HG03442 (cell line): ENCODE data around the gene IREB2.

Source experiments
- ATAC-seq: cut with Tn5 transposase; IDR thresholded peaks from one replicate; pipeline ENCODE4 v1.9.1; 2021; ENCODE audit warnings: mild to moderate bottlenecking, moderate library complexity; ENCODE audit not compliant: unreplicated experiment

Gene IREB2

DNA sequence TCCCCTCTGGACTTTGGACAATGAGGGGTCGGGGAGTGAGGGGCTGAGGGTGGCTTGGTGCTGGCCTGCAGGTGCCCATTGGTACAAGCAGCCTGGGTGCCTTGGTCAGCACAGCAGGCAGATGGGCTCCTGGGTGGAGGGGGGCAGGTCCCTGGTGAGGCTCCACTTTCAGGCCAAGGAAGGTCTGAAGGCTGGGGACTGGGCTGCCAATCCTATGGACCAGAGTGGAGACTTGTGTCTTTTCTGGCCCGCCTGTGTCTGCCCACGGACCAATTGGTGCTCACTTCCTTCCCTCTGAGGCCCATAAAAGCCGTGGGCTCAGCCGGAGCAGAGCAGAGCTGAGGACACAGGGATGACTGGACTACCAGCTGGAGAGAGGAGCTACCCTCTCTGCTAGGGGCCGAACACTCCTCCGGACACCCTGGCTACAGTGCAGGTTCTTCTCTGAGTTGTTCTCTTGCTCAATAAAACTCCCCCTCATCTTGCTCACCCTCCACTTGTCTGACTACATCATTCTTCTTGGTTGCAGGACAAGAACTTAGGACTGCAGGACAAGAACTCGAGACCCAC, 31.9 kb upstream of the IREB2 start:
- ATAC-seq: no peak

DNA sequence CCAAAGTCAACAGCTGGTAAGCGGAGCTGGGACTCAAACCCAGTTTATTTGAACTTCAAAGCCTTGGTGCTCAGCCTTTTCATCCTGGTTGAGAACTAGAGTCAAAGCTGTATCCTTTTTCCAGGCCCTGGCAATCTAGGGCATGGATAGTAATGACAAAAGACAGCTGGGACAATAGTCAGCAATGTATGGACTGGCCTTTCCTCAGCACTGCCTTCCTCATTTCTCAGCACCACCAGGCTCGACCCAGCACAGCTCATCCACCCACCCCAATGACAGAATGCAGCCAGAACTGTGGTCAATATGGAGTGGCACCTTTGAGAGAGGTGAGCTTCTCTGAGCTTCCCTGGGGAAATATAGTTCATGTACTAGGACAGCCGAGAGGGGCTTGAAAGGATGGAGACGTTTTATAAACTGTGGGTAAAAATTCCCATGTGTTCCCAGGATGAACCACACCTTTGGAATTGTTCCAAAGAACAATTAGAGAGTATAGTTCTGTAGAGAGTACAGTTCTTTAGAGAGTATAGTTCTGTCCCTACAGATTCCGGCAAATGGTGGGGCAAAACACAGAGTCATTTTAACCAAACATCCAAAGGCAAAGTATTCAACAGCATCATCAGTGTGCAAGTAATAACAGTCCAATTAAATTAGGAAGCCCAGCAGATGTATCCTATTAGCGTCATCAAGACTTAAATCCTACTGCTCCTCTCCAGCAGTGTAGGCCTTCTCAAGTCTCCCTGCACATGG, 30.2 kb upstream of the IREB2 start:
- ATAC-seq: no peak

DNA sequence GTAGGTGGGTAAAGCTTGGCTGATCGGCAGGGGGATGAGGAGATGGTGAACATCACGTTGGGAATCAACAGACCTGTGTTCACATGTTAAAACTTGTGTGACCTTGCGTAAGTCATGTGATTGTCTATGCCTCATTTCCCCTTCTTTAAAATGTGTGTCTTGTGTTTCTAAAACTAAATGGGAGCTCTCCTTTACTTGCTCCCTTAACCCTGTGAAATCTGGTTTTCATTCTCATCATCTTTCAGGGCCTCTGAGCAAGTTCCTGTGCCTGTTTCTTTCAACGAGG, 29.7 kb upstream of the IREB2 start:
- no peak for ATAC-seq

DNA sequence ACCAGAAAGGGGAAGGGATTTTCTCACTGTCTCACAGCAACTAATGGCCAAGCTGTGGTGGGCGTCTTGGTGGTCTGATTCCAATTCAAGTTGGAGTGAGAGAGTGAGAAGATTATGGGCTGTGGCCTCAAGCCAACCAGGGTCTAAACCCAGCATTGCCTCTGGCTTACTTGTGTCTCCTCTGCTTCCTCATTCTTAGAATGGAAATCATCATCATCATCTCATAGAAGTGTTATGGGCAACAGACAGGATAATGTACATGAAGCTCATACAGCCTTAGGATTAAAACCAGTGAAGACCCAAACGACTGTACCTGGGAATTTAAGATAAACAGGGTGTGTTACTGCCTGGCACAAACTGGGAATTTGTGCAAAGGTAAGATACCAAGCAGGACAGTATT, 29.1 kb upstream of the IREB2 start:
- ATAC-seq: no peak

DNA sequence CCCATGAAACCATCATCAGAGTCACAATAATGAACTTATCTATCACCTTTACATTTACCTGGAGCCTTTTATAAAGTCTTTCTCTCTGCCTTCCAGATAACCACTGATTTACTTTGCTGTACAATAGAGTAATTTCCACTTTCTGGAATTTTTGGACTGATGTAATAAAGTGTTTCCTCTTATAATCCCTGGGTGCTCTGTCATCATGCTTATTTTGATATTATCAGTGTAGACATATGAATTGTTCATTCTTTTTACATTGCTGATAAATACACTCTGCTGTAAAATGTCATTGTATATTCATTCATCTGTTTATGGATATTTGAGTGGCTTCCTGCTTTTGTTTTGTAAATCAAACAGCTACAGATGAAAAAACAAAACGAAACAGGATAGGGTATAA, 27.0 kb upstream of the IREB2 start:
- ATAC-seq: no peak

DNA sequence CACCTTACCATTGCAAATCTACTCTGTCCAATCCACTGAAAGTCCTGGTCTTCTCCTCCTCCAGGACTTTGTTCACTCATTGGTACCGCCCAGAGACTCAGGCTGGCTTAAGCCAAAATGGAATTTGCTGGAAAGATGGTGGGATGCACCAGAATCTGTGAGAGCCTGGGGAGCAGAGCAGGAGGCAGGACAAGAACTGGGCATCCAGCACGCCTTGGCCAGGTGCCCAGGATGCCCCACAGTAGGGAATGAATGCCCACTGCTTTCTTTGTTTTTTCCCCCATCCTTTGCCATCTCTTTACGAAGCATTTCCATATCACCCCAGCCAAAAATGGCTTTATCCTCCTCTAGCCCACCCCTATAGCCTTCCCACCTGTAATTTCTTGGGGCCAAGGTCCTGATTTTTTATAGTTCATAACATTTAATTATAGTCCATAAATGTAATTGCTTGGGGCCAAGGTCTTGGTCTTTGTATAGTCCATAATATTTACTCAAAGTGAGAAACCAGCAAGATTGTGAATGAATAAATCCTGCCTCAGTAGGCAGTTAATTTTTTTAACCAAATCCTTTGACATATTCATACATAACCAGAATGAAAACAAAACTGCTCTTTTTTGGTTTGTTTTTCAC, 23.3 kb upstream of the IREB2 start:
- no peak for ATAC-seq

DNA sequence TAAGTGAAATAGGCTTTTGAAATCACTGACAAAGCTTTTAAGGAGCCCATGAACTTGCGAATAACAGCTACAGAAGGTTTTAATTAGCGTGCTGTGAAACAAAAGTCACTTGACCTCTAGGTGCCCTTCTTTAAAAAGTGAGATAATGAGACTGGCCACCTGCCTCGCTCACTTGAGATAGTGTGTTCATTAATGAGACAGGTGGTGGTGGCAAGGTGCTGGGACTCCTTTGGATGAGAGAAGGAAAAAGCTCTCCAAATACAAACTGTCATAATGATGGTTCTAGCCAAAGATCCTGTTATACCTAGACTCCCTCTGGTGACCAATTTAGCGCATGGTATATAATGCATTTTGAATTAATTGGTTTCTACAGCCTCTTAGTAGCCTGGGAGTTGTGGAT, 22.7 kb upstream of the IREB2 start:
- no peak for ATAC-seq

DNA sequence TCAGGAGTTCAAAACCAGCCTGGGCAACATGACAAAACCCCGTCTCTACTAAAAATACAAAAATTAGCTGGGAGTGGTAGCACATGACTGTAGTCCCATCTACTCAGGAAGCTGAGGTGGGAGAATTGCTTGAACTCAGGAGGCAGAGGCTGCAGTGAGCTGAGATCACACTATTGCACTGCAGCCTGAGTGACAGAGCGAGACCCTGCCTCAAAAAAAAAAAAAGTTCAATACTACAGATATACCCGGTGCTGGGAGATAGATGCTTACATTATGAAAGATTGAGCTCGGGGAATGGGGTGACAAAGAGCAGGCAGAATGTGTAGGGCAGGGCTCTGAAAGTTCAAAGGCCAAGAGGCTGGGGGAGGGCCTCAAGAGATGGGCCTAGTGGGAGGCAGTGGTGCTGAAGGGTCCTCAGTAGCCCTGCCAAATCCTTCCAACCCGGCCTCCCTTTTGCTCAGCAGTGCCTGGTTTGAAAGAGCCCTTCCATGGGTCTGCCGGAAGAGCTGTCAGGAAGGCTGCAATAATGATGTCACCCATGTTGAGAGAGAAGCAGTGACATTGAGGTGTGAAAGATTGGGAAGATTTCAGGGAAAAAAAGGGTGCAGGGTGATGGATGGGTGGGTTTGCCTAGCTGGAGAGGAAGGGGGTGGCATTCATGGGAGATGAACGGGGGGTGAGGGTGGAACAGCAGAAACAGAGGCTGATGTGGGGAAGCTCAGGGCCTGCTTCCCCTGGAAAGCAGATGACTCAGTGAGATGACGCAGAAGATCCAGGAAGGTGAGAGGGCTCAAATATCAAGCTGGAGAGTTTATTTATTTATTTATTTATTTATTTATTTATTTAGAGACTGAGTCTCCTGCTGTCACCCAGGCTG, 20.0 kb upstream of the IREB2 start:
- no peak for ATAC-seq

DNA sequence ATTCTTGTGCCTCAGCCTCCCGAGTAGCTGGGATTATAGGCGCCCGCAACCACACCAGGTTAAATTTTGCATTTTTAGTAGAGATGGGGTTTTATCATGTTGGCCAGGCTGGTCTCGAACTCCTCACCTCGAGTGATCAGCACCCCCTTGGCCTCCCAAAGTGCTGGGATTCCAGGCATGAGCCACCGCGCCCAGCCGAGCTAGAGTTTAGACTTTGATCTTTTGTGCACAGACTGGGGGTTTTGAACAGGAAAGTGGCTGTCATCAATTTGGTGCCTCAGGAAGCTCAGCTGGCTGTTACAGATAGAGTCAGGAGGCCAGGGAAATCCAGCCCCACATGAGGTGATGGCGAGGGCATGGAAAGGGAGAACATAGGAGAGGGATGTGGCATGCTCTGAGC, 19.3 kb upstream of the IREB2 start:
- no peak for ATAC-seq

DNA sequence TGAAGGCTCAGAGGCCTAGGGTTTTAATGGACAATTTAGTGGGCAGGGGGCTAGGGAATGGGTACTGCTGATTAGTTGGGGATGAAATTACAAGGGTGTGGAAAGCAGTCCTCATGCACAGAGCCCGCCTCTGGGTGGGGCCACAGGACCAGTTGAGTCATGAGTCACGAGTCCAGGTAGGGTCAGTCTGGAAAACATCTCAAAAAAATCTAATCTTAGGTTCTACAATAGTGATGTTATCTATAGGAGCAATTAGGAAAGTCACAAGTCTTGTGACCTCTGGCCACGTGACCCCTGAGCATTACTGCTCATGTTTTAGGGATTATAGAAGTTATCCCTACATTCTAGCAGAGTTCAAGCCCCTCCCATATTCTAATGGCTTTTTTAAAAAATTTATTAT, 18.6 kb upstream of the IREB2 start:
- no peak for ATAC-seq

DNA sequence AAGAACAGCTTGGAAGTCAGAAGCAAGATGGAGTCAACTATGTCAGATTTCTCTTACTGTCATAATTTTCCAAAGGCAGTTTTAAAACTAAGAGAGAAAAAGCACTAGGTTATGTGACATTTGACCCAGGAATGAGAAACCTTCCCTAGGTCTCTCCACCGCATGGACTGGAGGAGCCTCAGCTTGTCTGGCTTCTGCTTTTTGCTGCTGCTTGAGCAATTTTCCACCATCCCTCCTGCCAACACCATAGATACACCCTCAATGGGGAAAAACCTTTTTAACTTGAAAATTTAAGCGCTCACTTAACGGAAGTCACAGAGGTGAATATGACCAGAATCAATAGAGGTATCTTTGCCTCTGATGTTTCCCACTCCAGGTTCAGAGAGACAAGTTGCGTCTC, 17.8 kb upstream of the IREB2 start:
- no peak for ATAC-seq

DNA sequence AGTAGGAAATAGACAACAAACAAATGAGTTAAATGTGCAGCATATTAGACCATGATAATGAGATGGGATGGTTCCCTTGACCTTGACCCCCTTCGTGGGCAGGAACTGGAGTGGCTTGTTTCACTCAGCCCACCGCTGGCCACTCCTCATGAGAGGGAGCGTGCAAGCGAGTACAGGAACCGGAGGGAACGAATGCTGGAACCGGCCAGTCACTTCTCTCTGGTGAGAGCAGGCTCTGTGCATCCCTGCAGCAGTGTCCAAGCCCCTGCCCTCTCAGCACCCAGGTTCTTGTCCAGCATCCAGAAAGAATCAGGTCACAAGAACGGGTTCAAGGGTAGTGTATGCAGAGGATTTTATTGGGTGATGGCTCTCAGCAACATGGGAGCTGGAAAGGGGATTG, 17.2 kb upstream of the IREB2 start:
- ATAC-seq: no peak

DNA sequence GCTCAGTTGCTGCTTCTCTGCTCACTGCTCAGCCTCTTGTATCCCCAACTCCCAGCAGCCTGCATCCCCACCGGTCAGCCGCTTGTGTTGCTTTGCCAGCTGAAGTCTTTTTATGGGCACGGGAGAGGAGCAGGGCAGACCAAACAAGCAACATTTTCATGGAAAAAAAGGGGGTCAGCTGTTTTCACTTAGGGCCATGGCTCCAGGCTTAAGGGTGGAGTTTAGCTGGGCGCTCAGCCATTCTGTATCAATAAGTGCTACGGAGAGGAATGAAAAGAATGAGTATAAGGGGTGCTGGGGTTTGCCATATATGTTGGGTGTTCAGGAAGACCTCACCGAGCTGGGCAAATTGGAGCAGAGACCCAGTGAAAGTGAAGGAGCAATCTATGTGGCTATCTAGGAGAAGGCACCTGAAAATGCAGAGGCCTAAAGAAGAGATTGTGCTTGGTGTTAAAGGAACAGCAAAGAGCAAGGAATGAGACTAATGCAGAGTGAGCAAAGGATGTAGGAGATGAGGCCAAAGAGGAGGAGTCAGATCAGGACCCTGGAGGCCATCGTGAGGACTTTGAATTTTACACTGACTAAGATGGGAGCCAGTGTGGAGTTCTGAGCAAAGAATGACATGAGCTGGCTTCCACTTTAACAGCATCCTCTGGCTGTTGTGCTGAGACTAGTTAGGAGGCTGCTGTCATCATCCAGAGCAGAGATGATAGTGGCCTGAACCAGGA, 16.6 kb upstream of the IREB2 start:
- ATAC-seq: no peak

DNA sequence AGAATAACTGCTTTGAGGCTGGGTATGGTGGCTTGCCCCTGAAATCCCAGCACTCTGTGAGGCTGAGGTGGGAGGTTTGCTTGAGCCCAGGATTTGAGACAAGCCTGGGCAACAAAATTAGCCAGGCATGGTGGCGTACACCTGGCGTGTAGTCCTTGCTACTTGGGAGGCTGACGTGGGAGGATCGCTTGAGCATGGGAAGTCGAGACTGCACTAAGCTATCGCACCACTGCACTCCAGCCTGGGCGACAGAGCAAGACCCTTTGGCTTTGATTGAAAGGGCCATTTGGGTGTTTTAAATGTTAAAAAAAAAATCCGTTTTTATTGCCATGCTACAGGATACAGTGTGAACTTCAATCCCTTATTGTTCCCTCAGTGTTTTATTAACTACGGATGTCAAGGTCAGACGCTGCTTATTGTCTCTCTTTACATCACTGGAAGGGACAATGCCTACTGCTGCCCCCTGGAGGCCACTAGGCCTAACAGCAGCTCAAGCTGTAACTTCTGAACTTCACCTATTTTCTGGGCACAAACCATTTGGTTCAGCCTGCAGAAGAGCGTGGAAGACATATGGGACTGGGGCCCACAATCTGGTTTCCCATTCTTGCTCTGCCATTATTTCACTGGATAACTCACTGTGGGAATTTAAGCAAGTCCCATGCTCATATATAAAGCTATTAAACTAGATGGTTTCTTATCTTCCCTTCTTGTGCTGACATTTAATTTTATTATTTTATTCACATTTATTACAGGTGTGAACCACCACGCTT, 15.3 kb upstream of the IREB2 start:
- ATAC-seq: no peak

DNA sequence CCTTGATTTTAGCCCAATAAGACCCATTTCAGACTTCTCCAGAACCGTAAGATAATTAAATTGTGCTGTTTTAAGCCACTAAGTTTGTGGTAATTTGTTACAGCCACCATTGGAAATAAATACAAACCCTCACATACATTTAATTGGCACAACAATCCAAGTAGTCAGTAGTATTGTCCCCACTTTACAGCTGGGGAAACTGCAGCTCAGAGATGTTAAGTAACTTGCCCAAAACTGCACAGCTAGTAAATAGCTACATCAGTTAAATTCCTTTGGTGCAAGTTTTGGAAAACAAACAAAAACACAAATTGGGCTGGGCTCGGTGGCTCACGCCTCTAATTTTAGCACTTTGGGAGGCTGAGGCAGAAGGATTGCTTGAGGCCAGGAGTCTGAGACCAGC, 13.3 kb upstream of the IREB2 start:
- no peak for ATAC-seq

DNA sequence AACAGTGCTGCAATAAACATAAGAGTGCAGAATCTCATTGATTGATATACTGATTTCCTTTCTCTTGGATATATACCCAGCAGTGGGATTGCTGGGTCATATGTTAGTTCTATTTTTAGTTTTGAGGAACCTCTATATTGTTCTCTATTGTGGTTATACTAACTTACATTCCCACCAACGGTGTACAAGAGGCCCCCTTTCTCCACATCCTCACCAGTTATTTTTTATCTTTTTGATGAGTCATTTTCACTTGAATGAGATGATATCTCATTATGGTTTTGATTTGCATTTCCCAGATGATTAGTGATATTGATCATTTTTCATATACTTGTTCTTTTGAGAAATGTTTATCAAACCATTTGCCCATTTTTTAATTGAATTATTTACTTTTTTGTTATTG, 12.4 kb upstream of the IREB2 start:
- ATAC-seq: no peak

DNA sequence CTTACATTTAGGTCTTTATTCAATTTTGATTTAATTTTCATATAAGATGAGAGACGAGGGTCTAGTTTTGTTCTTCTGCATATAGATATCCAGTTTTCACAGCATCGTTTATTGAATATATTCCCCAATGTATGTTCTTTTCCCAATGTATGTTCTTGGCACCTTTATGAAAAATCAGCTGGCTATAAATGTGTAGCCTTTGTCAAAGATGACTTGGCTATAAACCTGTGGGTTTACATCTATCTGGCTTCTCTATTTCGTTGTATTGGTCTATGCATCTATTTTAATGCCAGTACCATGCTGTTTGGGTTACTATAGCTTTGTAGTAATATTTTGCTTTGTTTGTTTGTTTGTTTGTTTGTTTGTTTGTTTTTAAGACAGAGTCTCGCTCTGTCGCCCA, 11.7 kb upstream of the IREB2 start:
- ATAC-seq: no peak

DNA sequence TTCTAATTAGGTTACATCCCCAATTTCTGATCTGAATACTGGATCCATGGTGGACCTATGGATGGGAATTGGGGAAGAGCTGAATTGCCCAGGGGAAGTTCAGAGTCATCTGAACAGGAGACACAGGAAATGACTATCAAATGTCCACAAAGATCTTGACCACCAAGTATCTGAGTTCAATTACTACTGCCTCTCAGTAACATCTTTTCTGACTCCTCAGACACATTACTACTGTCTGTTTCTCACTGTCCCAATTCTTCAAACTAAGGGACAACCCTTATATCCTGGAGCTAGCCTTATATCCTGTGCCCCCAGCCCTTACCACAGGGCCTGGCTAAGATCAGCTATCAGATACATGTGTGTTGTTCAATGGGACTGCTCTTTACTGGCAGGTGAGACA, 10.1 kb upstream of the IREB2 start:
- ATAC-seq: no peak

DNA sequence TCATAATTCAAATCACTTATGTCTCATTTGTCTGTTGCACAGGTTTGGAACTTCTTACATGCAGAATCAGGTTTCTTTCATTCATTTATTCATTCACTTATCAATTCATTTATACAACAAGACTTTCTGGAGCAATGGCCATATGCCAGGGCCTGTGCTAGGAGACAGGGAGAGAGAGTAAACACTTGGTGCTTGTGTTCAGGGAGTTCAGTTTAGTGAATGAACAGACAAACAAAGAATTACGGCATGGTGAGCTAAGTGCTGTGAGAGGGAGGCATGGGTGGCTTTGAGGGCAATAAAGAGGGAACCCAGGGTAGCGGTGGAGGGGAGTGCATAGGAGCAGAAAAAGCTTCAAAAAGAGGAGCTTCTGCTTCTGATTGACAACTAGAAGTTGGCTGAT, 8.5 kb upstream of the IREB2 start:
- ATAC-seq: no peak

DNA sequence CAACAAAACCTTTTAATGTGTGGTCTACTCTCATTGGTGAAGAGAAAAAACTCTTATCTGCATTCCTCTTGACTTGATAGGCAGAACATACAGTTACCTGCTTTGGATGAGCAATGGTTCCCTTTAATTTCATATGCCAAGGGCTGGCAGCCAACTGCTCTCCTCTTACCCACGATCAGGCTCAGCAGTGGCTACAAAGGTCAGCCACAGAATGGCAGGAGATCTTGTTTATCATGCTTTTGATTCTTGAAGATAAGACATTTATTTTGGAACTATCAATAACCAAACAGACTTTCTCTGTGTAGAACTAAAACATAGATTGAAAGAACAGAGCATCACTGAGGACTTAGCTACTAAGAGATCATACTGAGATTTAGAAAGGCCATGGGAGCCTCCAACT, 6.1 kb upstream of the IREB2 start:
- no peak for ATAC-seq

DNA sequence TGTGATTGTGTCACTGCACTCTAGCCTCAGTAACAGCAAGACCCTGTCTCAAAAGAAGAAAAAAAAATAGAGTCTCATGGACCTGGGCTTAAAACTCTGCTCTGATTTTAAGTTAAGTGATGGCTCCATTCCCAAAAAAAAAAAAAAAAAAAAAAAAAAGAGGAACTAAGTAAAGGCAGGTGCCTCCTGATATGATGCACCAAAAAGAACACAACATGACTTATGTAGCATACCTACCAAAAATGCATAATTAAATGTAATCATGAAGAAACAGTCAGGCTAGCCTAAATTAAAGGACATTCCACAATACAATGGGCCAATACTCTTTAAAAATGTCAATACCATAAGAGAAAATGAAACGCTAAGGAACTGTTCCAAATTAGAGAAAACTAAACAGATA, 5.4 kb upstream of the IREB2 start:
- no peak for ATAC-seq
